ENCODE measurements around the gene DHRS3. TPM values are rescaled to one million over a fixed set of nuclear protein-coding genes. Genes with fewer than 3 reads are reported as not detected.
A peak's percentile ranks its signal among the peaks of the same experiment; 100 is the strongest.

The DHRS3 gene
- total RNA-seq, 4 donors from 2014 or later, result 73.3 to 86.9 (median 80.2) TPM

- H3K27ac ChIP-seq, result peak overlapping the region; percentile 50
- TF ChIP-seq POLR2AphosphoS5 (IDR thresholded peaks at IDR 0.05), result peak in 1 of 3 donors; percentile 53
- no peak for TF ChIP-seq POLR2A (IDR thresholded peaks at IDR 0.05)
- WGBS, result 16% methylated on average over 18 of the region's 21 CpGs
- H3K36me3 ChIP-seq, result no peaks in the 10 kb centered on the region
- no peaks in the 10 kb centered on the region for H3K27me3 ChIP-seq
- DNase-seq (ENCODE audit: low spot score in 2 of 2), result peak; percentile 86 to 87
- H3K9me3 ChIP-seq, result no peaks in the 10 kb centered on the region
- peaks cover 17% of the 10 kb centered on the region for H3K4me1 ChIP-seq
- no peak overlapping the region for H3K4me3 ChIP-seq
These were observed 98.9 kb downstream of the DHRS3 start for GRCh38 chr1:12518931-12519692.

Other genes starting within 250 kb of the DHRS3 start
- gene AADACL4, start 25.9 kb upstream of the DHRS3 start, total RNA-seq, result not detected
- gene AADACL3, start 97.9 kb upstream of the DHRS3 start, total RNA-seq, result 10 to 100 TPM; 11.6 to 70.4 (median 29.8) TPM
- gene CFAP107, start 128.0 kb upstream of the DHRS3 start, total RNA-seq, result 1 to 10 TPM in 1 of 4 donors, not detected in 3; 1.2 TPM
- gene PRAMEF12, start 155.5 kb upstream of the DHRS3 start, total RNA-seq, result not detected
- not detected for gene PRAMEF1, start 173.2 kb upstream of the DHRS3 start, total RNA-seq
- not detected for gene PRAMEF11, start 213.2 kb upstream of the DHRS3 start, total RNA-seq
- gene HNRNPCL1, start 230.5 kb upstream of the DHRS3 start, total RNA-seq, result not detected
- under 1 TPM in 1 of 4 donors, not detected in 3; 0.39 TPM for gene PRAMEF2, start 238.9 kb upstream of the DHRS3 start, total RNA-seq

Measured in suprapubic skin (tissue), 4 donors.